Brain microvascular endothelial cell (primary cell): ENCODE data around the gene METRNL.
A peak's percentile ranks its signal among the peaks of the same experiment; 100 is the strongest.
"Not testable (repeated sequence)": the region's sequence is repeated elsewhere in the genome, so short reads cannot be mapped to it uniquely, and the experiment has no call there.

Experiments
- DNase-seq: peaks from one replicate; pipeline ENCODE4 v3.0.0-alpha.2; 2020
- H3K27ac ChIP-seq: fragments of 250-450 bp; sonication (Bioruptor Pico); 2 replicates; pipeline ENCODE4 v1.5.1; 2020; ENCODE audit warnings: mild to moderate bottlenecking, moderate library complexity
- H3K27me3 ChIP-seq: fragments of 250-450 bp; sonication (Bioruptor Pico); replicated peaks from 2 replicates; pipeline ENCODE4 v1.5.1; 2020; ENCODE audit warnings: mild to moderate bottlenecking
- H3K36me3 ChIP-seq: fragments of 250-450 bp; sonication (Bioruptor Pico); replicated peaks from 2 replicates; pipeline ENCODE4 v1.5.1; 2020; ENCODE audit warnings: mild to moderate bottlenecking
- H3K4me3 ChIP-seq: 2 replicates; pipeline ENCODE4 v1.5.1; 2011; ENCODE audit warnings: low read depth, mild to moderate bottlenecking, control low read depth, low read length, moderate library complexity
- CTCF ChIP-seq: IDR thresholded peaks from 2 replicates; pipeline ENCODE4 v1.5.1; 2011; ENCODE audit warnings: low read depth, mild to moderate bottlenecking, moderate library complexity, low read length, control low read depth, inconsistent platforms; ENCODE audit errors: missing control alignments
- in situ Hi-C: cut with HindIII; loops from 2 replicates; pipeline ENCODE4 v1.10.0; 2017; ENCODE audit warnings: low sequenced_read_pairs, low pct_ligation_motif_present

METRNL gene

GRCh38 chr17:83054518-83055125, 24.8 kb upstream of the METRNL start:
- no peak for DNase-seq
- Histone ChIP-seq H3K36me3 (no peaks in the 10 kb centered on the region), H3K27ac (no peak overlapping the region), H3K27me3 (no peaks in the 10 kb centered on the region), H3K4me3 (no peak overlapping the region)
- no peak for TF ChIP-seq CTCF
- in situ Hi-C loops: no loop called here

GRCh38 chr17:83055176-83055575, 24.2 kb upstream of the METRNL start:
- not testable (repeated sequence) for DNase-seq

GRCh38 chr17:83055911-83056582, 23.4 kb upstream of the METRNL start:
- Histone ChIP-seq H3K36me3 (no peaks in the 10 kb centered on the region), H3K4me3 (no peak overlapping the region), H3K27ac (no peak overlapping the region), H3K27me3 (no peaks in the 10 kb centered on the region)
- DNase-seq: peak; percentile 73
- no peak for TF ChIP-seq CTCF
- in situ Hi-C loops: no loop called here

More at GRCh38 chr17:83055176-83055575, 24.2 kb upstream of the METRNL start:
- in situ Hi-C loops, H3K27ac ChIP-seq, H3K27me3 ChIP-seq, H3K4me3 ChIP-seq, H3K36me3 ChIP-seq: not testable (repeated sequence)

GRCh38 chr17:83056583-83057396, 22.6 kb upstream of the METRNL start:
- no peak for DNase-seq
- Histone ChIP-seq H3K36me3 (no peaks in the 10 kb centered on the region), H3K27ac (no peak overlapping the region), H3K27me3 (no peaks in the 10 kb centered on the region), H3K4me3 (no peak overlapping the region)
- in situ Hi-C loops: no loop called here
- no peak for TF ChIP-seq CTCF

GRCh38 chr17:83057397-83057761, 22.0 kb upstream of the METRNL start:
- Histone ChIP-seq H3K27me3 (no peaks in the 10 kb centered on the region), H3K27ac (no peak overlapping the region), H3K4me3 (no peak overlapping the region), H3K36me3 (no peaks in the 10 kb centered on the region)
- TF ChIP-seq CTCF: no peak
- DNase-seq: no peak
- in situ Hi-C loops: no loop called here

- H3K4me3 ChIP-seq: no peak overlapping the region
- TF ChIP-seq CTCF: no peak
These were observed 21.6 kb upstream of the METRNL start for GRCh38 chr17:83057793-83058265.

More at GRCh38 chr17:83057793-83058265, 21.6 kb upstream of the METRNL start:
- H3K27me3 ChIP-seq: no peaks in the 10 kb centered on the region
- no peaks in the 10 kb centered on the region for H3K36me3 ChIP-seq
- no peak overlapping the region for H3K27ac ChIP-seq
- no peak for DNase-seq
- in situ Hi-C loops: no loop called here
